Measurements from ENCODE around the gene GPM6B.

Gene GPM6B

DNA sequence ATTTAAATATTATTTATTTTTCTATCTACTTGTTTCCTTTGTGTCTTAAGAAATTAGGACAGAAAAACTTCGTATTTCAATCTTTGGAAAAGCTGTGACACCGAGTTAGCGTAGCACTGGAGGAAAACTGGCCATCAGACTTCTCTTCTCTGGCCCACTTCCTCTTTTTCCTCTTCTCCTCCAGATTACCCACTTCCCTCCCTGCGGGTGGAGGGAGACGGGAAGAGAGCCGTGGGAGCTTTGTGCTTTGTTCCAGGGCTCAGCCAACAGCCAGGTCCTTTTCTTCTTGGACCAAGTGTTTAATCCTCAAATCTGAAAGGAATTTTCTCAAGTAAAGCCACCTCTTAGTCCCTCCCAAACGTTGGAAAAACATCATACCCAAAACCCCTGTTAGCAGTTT, 52.6 kb downstream of the GPM6B start:
- Histone ChIP-seq H4K91ac (ENCODE audit: low read depth, low read length, poor library complexity) (no peak overlapping the region), H2AFZ (ENCODE audit: low read length) (no peak overlapping the region), H2AK5ac (ENCODE audit: low read depth, low read length) (no peak overlapping the region), H3K27ac (replicated peaks; ENCODE audit: low read length) (peak overlapping the region; percentile 69), H3K27me3 (ENCODE audit: control insufficient read depth in 3 of 3, insufficient read depth in 3 of 3, low read depth in 1 of 3, low read length in 3 of 3) (peaks cover 0 to 3% (median 0%) of the 10 kb centered on the region in 3 experiments), H3K9me3 (replicated peaks in 1 of 2; ENCODE audit: control insufficient read depth in 2 of 2, insufficient read depth in 1 of 2, low read depth in 1 of 2, low read length in 2 of 2) (no peaks in the 10 kb centered on the region), H3K23ac (ENCODE audit: low read depth, low read length, poor library complexity) (no peak overlapping the region), H3K9ac (ENCODE audit: low read depth, low read length, poor library complexity) (no peak overlapping the region), H3K4me3 (ENCODE audit: low read length in 2 of 2) (no peak overlapping the region), H3K4me1 (ENCODE audit: control insufficient read depth in 2 of 2, insufficient read depth in 1 of 2, low read depth in 1 of 2, low read length in 2 of 2) (peaks cover 2 to 6% of the 10 kb centered on the region in 2 donors), H2BK5ac (ENCODE audit: low read length) (no peak overlapping the region), H2BK120ac (ENCODE audit: low read depth, low read length) (no peak overlapping the region), H3K4me2 (ENCODE audit: insufficient read depth, low read length, poor library complexity, severe bottlenecking) (no peak overlapping the region), H2BK15ac (ENCODE audit: low read length) (no peak overlapping the region), H3K14ac (ENCODE audit: low read length) (no peak overlapping the region), H3K79me1 (ENCODE audit: low read depth, low read length) (peaks cover 3% of the 10 kb centered on the region), H3K4ac (ENCODE audit: low read length) (no peak overlapping the region), H3K18ac (ENCODE audit: low read length) (no peak overlapping the region), H2BK12ac (ENCODE audit: low read length) (no peak overlapping the region), H3K36me3 (replicated peaks in 1 of 2; ENCODE audit: control insufficient read depth in 2 of 2, insufficient read depth in 2 of 2, low read length in 2 of 2) (peaks cover 4 to 90% of the 10 kb centered on the region in 2 donors), H4K8ac (ENCODE audit: low read depth, low read length) (no peak overlapping the region)
- no CpG with 5 or more reads among the region's 7 CpGs for WGBS, 2 donors (ENCODE audit: extremely low coverage in 2 of 2, insufficient read length in 2 of 2, insufficient replicate concordance in 1 of 2)
- no peak for DNase-seq (ENCODE audit: low spot score)

DNA sequence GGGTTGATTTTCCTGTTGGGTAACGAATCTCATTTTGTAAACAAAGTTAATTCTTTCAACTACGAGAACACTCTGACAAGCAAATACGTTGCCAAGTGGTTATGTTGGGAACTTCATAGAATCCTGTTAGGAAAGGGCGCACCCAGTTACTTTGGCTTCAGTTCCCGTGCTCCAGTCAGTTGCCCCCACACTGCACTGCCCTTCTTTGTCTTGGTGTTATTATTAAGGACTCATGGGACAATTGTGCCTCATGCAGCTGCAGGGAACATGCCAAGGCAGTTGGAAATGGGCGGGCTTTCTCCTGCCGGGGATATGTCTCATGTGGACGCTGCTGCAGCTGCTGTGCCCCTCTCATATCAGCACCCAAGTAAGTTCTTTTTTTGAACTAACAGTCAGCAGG, 53.4 kb downstream of the GPM6B start:
- Histone ChIP-seq H2BK120ac (ENCODE audit: low read depth, low read length) (no peak overlapping the region), H3K27ac (replicated peaks; ENCODE audit: low read length) (no peak overlapping the region), H2AFZ (ENCODE audit: low read length) (no peak overlapping the region), H3K18ac (ENCODE audit: low read length) (no peak overlapping the region), H4K8ac (ENCODE audit: low read depth, low read length) (no peak overlapping the region), H3K23ac (ENCODE audit: low read depth, low read length, poor library complexity) (no peak overlapping the region), H3K9me3 (replicated peaks in 1 of 2; ENCODE audit: control insufficient read depth in 2 of 2, insufficient read depth in 1 of 2, low read depth in 1 of 2, low read length in 2 of 2) (no peaks in the 10 kb centered on the region), H3K79me1 (ENCODE audit: low read depth, low read length) (peaks cover 3% of the 10 kb centered on the region), H3K4me1 (ENCODE audit: control insufficient read depth in 2 of 2, insufficient read depth in 1 of 2, low read depth in 1 of 2, low read length in 2 of 2) (peaks cover 2 to 6% of the 10 kb centered on the region in 2 donors), H3K27me3 (ENCODE audit: control insufficient read depth in 3 of 3, insufficient read depth in 3 of 3, low read depth in 1 of 3, low read length in 3 of 3) (peaks cover 0 to 3% (median 0%) of the 10 kb centered on the region in 3 experiments), H4K91ac (ENCODE audit: low read depth, low read length, poor library complexity) (no peak overlapping the region), H3K14ac (ENCODE audit: low read length) (no peak overlapping the region), H3K4me2 (ENCODE audit: insufficient read depth, low read length, poor library complexity, severe bottlenecking) (no peak overlapping the region), H2BK15ac (ENCODE audit: low read length) (no peak overlapping the region), H3K4me3 (ENCODE audit: low read length in 2 of 2) (no peak overlapping the region), H2BK12ac (ENCODE audit: low read length) (no peak overlapping the region), H2BK5ac (ENCODE audit: low read length) (no peak overlapping the region), H3K9ac (ENCODE audit: low read depth, low read length, poor library complexity) (no peak overlapping the region), H3K36me3 (replicated peaks in 1 of 2; ENCODE audit: control insufficient read depth in 2 of 2, insufficient read depth in 2 of 2, low read length in 2 of 2) (peaks cover 4 to 89% of the 10 kb centered on the region in 2 donors), H2AK5ac (ENCODE audit: low read depth, low read length) (no peak overlapping the region), H3K4ac (ENCODE audit: low read length) (no peak overlapping the region)
- no CpG with 5 or more reads among the region's 8 CpGs for WGBS, 2 donors (ENCODE audit: extremely low coverage in 2 of 2, insufficient read length in 2 of 2, insufficient replicate concordance in 1 of 2)
- no peak for DNase-seq (ENCODE audit: low spot score)

DNA sequence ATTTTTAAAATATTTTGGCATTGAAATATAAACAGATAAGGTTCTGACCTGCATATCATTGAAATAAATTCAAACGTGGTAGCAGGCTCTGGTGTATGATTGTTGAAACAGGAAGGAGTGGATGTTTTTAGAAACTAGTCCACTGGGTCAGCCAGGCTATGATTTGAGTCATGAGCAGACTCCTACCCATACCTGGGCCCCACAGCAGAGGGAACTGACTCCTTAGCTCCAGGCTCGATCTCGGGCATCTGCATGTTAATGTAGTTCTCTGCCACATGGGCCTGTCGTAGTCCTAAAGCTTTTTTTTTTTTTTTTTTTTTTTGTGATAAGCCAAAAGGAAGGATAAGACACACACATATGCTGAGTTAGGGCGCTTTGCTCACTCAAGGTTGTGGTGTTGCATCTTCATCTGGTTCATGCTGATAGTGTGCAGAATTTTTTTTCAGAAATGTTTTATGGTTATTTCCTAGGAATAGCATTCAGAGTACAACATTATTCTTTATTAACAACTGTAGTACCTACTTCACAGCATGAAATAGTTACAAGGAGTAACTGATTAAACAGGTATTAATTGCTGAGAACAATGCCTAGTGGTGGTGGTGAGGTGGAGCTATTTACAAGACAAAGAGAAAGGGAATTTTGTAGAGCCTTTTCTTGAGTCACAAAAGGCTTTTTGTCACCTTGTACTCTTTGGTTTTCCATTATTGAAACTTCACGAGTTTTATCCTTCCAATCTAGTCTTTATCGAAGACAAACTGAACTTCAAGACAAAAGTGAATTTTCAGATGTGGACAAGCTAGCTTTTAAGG, 55.1 kb downstream of the GPM6B start:
- peaks cover 7 to 89% of the 10 kb centered on the region in 2 donors for H3K36me3 ChIP-seq (replicated peaks in 1 of 2; ENCODE audit: control insufficient read depth in 2 of 2, insufficient read depth in 2 of 2, low read length in 2 of 2)
- H3K14ac ChIP-seq (ENCODE audit: low read length) = no peak overlapping the region
- no peak overlapping the region for H2AFZ ChIP-seq (ENCODE audit: low read length)
- H2BK12ac ChIP-seq (ENCODE audit: low read length) = no peak overlapping the region
- H4K8ac ChIP-seq (ENCODE audit: low read depth, low read length) = no peak overlapping the region
- no peak overlapping the region for H2BK120ac ChIP-seq (ENCODE audit: low read depth, low read length)
- no peak for DNase-seq (ENCODE audit: low spot score)
- H3K23ac ChIP-seq (ENCODE audit: low read depth, low read length, poor library complexity) = no peak overlapping the region
- no peak overlapping the region for H3K27ac ChIP-seq (replicated peaks; ENCODE audit: low read length)
- no peak overlapping the region for H3K9ac ChIP-seq (ENCODE audit: low read depth, low read length, poor library complexity)
- no peak overlapping the region for H4K91ac ChIP-seq (ENCODE audit: low read depth, low read length, poor library complexity)
- H3K79me1 ChIP-seq (ENCODE audit: low read depth, low read length) = peaks cover 3% of the 10 kb centered on the region
- WGBS, 2 donors (ENCODE audit: extremely low coverage in 2 of 2, insufficient read length in 2 of 2, insufficient replicate concordance in 1 of 2) = no CpG with 5 or more reads among the region's 7 CpGs
- no peak overlapping the region for H3K18ac ChIP-seq (ENCODE audit: low read length)
- H3K4me1 ChIP-seq (ENCODE audit: control insufficient read depth in 2 of 2, insufficient read depth in 1 of 2, low read depth in 1 of 2, low read length in 2 of 2) = peaks cover 2 to 6% of the 10 kb centered on the region in 2 donors
- no peak overlapping the region for H3K4me2 ChIP-seq (ENCODE audit: insufficient read depth, low read length, poor library complexity, severe bottlenecking)
- H3K4ac ChIP-seq (ENCODE audit: low read length) = no peak overlapping the region
- peaks cover 0 to 3% (median 0%) of the 10 kb centered on the region in 3 experiments for H3K27me3 ChIP-seq (ENCODE audit: control insufficient read depth in 3 of 3, insufficient read depth in 3 of 3, low read depth in 1 of 3, low read length in 3 of 3)
- H2AK5ac ChIP-seq (ENCODE audit: low read depth, low read length) = no peak overlapping the region
- no peaks in the 10 kb centered on the region for H3K9me3 ChIP-seq (replicated peaks in 1 of 2; ENCODE audit: control insufficient read depth in 2 of 2, insufficient read depth in 1 of 2, low read depth in 1 of 2, low read length in 2 of 2)
- H3K4me3 ChIP-seq (ENCODE audit: low read length in 2 of 2) = no peak overlapping the region
- H2BK5ac ChIP-seq (ENCODE audit: low read length) = no peak overlapping the region
- no peak overlapping the region for H2BK15ac ChIP-seq (ENCODE audit: low read length)

DNA sequence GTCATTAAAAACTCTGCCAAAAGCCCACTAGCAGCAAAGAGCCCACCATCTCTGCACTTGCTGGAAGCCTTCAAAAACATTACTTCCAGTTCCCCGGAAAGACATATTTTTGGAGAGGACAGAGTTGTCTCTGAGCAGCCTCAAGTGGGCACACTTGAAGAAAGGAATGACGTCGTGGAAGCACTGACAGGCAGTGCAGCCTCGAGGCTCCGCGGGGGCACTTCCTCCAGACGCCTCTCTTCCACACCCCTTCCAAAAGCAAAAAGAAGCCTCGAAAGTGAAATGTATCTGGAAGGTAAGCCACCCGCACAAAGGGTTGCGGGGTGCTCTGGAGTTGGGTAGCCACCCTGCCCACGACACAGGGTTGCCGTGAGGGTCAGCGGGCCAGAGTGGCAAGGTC, 56.5 kb downstream of the GPM6B start:
- H2AK5ac ChIP-seq (ENCODE audit: low read depth, low read length) = no peak overlapping the region
- no peak overlapping the region for H3K18ac ChIP-seq (ENCODE audit: low read length)
- H4K91ac ChIP-seq (ENCODE audit: low read depth, low read length, poor library complexity) = no peak overlapping the region
- no peak overlapping the region for H3K9ac ChIP-seq (ENCODE audit: low read depth, low read length, poor library complexity)
- H3K9me3 ChIP-seq (replicated peaks in 1 of 2; ENCODE audit: control insufficient read depth in 2 of 2, insufficient read depth in 1 of 2, low read depth in 1 of 2, low read length in 2 of 2) = no peaks in the 10 kb centered on the region
- no peak overlapping the region for H3K23ac ChIP-seq (ENCODE audit: low read depth, low read length, poor library complexity)
- H3K4me1 ChIP-seq (ENCODE audit: control insufficient read depth in 2 of 2, insufficient read depth in 1 of 2, low read depth in 1 of 2, low read length in 2 of 2) = peaks cover 2 to 6% of the 10 kb centered on the region in 2 donors
- no peak for DNase-seq (ENCODE audit: low spot score)
- no peak overlapping the region for H2BK120ac ChIP-seq (ENCODE audit: low read depth, low read length)
- no peak overlapping the region for H4K8ac ChIP-seq (ENCODE audit: low read depth, low read length)
- H3K4ac ChIP-seq (ENCODE audit: low read length) = no peak overlapping the region
- H3K4me3 ChIP-seq (ENCODE audit: low read length in 2 of 2) = no peak overlapping the region
- no peak overlapping the region for H2BK15ac ChIP-seq (ENCODE audit: low read length)
- no CpG with 5 or more reads among the region's 13 CpGs for WGBS, 2 donors (ENCODE audit: extremely low coverage in 2 of 2, insufficient read length in 2 of 2, insufficient replicate concordance in 1 of 2)
- H2AFZ ChIP-seq (ENCODE audit: low read length) = no peak overlapping the region
- H3K36me3 ChIP-seq (replicated peaks in 1 of 2; ENCODE audit: control insufficient read depth in 2 of 2, insufficient read depth in 2 of 2, low read length in 2 of 2) = peaks cover 3 to 88% of the 10 kb centered on the region in 2 donors
- no peak overlapping the region for H2BK5ac ChIP-seq (ENCODE audit: low read length)
- H3K4me2 ChIP-seq (ENCODE audit: insufficient read depth, low read length, poor library complexity, severe bottlenecking) = no peak overlapping the region
- no peak overlapping the region for H2BK12ac ChIP-seq (ENCODE audit: low read length)
- no peaks in the 10 kb centered on the region for H3K79me1 ChIP-seq (ENCODE audit: low read depth, low read length)
- no peak overlapping the region for H3K14ac ChIP-seq (ENCODE audit: low read length)
- no peak overlapping the region for H3K27ac ChIP-seq (replicated peaks; ENCODE audit: low read length)
- peaks cover 0 to 3% (median 0%) of the 10 kb centered on the region in 3 experiments for H3K27me3 ChIP-seq (ENCODE audit: control insufficient read depth in 3 of 3, insufficient read depth in 3 of 3, low read depth in 1 of 3, low read length in 3 of 3)

All from neuronal stem cell (in vitro differentiated cells).